HG02943 (cell line): ENCODE data around the gene DENND1A.
"Not testable (repeated sequence)": the region's sequence is repeated elsewhere in the genome, so short reads cannot be mapped to it uniquely, and the experiment has no call there.

Experiments
- ATAC-seq: cut with Tn5 transposase; IDR thresholded peaks from one replicate; pipeline ENCODE4 v1.9.1; 2021; ENCODE audit warnings: mild to moderate bottlenecking, low read depth, moderate library complexity; ENCODE audit not compliant: unreplicated experiment

DENND1A gene

DNA sequence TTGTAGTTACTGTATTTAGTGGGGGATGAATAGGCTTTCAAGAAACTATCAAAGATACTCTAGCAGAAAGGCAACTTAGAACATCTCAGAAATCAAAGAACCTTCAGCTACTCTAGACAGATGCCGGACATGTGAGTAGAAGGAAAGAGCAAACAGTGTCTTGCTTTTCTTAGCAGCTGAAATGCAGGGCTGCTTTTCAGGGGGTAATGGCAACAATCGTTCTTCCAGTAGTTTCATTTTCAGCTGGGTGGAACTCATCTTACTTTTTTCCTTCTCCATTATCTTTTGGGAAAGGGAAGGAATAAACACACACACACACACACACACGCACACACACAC, 292.4 kb downstream of the DENND1A start:
- ATAC-seq = no peak

DNA sequence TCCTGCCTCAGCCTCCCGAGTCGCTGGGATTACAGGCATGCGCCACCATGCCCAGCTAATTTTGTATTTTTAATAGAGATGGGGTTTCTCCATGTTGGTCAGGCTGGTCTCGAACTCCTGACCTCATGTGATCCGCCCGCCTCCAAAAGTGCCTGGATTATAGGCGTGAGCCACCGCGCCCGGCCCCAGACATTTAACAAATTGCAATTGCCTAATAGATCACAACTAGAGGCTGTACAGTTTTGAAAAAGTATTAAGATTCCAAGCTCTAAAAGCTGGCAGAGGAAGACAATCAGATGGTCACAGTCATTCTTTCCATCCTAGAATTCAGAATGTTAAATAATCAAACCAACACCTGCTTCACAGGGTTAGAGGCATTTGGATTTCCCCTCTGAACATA, 293.1 kb downstream of the DENND1A start:
- not testable (repeated sequence) for ATAC-seq

DNA sequence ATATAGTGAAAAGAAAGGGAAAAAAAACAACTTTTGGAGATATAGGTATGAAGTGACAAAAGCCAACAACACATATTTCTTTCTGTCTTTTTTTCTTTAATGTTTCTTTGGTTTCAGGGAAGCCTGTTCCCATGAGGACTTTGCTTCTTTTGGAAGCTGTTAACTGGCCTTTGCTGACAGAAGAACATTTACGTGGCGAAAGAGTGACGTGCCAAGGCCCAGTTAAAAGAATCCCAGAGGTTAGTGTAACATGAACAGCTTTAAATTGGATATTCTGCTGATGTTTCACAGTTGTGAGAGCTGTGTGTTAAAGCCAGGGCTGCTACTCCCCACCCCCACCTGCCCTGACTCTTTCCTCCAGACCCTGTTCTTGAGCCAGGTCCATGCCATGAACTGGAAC, 298.1 kb downstream of the DENND1A start:
- no peak for ATAC-seq

DNA sequence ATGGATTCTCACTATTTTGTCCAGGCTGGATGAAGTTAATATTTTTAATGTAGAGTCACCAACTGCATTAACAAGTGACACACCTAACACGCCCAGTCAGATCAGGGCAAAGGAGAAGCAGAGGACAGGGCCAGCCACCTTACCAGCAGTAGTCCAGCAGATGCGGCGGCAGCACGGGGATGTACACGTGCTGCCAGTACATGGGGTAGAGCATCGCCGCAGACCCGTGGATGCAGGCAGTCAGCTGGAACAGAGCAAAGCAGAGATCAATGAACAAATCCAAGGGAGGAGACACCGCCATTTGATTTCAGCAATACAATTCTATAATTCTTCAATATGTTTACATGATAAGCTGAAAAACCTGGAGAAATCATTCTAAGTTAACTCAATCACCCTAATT, 299.7 kb downstream of the DENND1A start:
- no peak for ATAC-seq

DNA sequence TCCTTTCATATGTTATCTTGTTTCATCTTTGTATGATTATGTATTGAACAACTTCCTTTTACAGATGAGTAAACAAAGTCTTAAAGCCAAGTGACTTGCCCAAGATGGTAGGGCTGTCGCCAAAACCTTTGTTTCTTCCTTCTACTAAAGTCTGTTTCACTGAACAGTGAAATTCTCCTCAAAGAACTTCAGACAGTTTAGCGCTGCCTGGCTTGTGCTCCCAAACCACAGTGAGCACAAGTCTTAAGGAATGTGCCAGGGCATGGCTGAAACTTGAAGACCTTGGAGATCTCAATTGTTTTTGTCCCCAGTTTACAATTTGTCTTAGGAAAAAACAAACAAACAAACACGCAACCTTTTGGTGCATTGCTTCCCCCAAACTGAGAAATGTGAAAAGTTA, 300.4 kb downstream of the DENND1A start:
- no peak for ATAC-seq

DNA sequence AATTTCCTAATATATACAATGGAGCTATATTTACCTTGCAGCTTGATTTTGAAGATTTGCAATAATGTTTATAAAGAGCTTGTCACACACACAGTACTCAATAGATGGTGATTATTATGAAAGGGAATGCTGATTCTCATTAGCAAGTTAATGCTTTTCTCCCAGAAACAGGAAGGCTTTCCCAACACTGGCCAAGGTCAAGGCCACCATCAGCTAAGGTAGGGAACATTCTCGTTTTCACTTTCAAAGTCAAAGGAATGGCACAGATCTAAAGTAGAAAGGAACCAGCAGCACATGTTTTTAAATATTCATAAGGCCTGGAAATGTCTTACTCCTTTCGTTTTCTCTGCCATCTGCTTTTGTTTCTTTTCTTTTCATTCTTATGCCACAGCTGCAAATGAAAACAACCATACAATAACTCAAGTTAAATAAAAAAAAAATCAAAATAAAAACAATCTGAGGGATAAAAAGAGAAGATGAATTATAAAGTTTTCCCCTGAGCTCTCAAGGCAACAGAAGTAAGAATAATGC, 307.1 kb downstream of the DENND1A start:
- no peak for ATAC-seq

DNA sequence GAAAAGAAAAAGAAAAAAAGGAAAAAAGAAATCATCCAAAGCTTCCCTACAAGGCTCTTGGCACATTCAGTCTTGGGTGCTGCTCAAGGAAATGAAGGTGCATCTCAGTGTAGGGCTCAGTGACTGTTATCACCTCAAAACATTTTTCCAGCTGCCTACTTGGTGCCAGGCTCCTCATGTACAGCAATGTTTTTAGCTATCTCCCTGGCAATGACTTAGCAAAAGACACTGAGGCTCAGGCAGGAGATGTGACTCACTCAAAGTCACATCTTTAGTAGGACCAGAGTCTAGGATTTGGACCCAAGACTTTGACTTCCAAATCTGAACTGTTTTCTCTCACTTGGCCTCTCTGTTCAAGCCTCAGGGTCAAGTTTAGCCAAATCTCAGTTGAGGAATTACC, 309.7 kb downstream of the DENND1A start:
- no peak for ATAC-seq

DNA sequence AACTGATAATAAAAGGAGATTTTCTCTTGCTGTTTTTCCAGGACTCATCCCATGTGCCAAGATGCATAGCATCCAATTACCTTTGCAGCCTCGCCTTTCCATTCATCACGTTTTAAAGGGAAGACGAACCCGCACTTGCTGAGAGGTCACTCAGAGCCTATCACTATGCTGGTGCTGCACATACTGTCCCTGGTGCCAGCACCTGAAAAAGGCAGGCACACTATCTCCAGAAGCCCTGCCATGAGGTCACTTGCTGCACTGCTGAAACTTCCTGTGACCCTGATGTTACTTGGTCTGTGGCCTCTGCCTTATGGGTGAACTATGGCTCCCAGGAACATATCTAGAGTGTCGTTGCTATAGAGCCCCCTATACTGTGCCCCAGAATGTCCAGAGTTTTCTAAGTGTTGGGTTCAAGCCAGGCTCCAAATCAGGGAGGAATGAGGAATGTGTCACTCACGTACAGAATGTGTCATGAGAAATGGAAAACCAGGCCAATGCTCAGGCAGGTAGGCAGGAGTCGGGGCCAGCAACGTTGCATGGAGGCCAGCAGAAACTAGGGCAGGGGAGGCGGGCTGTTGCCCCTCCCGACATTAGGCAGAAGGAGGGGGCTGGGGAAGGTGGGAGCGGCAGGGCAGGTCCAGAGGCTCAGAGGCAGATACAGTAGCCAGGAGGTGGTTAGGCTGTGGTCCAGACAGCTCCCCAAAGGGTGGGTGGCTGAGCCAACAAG, 311.8 kb downstream of the DENND1A start:
- ATAC-seq = no peak

DNA sequence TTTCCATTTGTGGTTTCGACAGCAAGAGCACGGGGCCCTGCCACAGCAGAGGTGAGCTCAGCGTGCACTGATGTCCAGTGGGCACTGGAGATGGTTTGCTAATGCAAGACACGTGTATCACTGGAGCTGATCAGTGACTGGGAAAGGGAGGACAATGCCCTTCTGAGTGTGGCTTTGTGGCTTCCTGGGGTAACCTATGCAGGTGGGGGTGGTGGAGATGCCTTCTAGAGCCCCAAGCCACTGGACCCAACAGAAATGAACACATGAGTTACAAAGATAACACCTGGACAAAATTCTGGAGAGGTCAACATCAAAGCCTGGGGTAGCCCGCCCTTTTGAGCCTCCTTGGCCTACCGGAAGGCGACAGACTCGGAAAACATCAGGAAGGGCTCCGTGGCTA, 312.6 kb downstream of the DENND1A start:
- no peak for ATAC-seq

DNA sequence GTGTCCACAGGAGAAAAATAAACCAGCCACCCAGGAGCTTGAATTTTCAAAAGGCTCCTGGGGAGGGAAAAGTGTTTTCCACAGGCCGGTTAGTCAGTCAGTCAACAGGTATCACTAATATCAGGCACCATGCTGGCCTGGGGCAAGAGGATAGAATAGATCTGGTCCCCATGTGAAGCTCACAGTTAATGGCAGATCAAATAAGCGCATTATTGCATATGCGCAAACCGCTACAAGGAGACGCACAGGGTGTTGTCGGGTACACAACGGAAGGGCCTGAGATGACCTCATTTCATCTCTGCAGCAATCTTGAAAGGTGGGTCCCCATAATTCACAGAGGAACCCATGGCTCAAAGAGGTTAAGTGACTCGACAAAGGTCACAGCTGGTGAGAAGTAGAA, 313.2 kb downstream of the DENND1A start:
- no peak for ATAC-seq

DNA sequence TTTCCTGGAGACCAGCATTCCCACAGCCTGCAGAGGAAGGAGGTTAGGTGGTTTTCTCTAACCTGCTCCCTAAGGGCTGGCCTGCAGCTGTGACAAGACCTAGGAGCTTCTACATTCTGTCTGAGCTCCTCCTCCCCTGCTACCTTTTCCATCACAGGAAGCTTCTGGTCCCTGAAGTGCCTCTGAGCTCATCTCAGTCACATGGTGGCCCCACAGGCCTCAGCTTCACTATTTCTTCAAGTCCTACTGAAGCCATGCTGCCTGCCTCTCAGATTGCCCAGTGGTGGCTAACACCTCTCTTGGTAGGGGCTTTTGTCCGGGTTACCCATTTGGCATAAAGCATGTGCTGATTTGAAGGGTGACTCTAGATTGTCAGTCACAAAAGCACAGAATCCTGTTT, 314.5 kb downstream of the DENND1A start:
- no peak for ATAC-seq

DNA sequence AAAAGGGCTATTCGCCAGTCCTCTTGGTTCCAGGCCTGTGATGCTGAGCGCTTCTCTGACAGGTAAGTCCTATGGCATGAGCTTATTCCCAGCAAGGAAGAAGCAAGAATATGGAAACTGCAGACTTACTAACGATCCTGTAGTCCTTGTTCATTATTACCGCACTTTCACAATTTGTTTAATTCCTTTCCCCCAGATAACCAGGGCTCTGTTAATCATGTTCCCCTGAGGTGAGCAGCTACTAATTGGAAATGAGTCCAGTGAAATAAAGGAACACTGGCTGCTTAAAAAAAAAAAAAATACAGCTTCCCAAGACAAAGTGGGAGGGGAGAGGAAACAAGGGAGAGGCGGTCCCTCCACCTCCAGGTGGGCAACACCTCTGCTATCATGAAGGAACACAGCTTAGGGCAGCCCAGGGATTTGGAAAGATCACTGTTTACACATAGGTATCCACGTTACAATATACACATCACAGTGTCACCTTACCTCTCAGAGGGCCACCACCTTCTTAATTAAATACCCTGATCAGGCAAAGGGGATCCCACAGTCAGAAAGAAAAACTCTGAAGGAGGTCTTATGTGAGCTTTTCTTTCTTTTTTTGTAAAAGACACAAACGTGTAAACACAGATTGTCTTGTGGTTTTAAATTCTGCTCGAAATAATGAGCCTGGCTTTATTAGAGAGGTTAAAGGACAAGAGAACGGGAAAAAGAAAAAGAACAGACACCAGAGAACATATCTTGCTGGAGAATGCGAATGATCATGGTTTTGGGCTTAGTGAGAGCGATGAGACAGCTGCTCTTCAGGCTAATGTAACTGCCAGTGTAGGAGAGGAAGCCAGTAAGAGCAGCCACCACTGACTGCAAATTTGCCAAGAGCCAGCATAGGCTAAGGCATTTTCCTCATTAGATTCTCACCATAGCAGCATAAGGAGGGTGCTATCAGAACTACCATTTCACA, 315.3 kb downstream of the DENND1A start:
- ATAC-seq = no peak

DNA sequence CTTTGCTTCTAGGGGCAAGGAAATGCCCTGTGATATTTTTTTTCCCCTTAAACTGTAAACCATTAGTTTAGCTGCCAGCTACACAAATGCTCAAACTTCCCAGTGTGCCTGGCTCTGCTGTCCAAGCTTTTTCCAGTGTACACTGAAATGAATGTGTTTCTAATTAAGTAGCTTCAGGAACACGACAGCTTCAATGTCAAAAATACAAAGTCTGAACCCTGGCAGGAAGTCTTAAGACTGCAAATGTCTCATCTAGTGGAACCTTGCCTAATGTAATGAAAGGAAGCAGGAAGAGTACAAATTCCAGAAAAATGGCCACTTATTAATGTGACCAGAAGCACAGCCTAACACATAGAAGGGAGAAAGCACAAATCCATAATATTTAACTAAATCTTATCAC, 318.7 kb downstream of the DENND1A start:
- ATAC-seq = no peak

DNA sequence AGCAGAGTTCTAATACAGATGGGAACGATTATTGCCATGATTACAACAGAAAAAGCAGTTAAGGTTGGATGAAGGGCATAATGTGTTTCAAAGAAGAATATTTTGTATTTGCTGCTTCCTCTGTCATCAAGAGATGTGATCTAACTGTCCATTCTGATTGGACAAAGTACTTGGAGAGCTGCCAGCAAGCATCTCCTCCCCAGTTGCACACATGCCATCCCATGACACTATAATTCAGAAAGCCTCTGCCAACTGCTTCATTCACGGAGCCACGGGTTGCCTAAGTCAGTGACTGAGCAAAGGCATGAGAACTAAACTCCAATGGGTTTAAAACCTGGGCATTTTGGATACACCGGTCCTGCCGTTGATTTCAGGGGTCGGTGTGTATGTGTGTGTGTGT, 320.1 kb downstream of the DENND1A start:
- no peak for ATAC-seq

DNA sequence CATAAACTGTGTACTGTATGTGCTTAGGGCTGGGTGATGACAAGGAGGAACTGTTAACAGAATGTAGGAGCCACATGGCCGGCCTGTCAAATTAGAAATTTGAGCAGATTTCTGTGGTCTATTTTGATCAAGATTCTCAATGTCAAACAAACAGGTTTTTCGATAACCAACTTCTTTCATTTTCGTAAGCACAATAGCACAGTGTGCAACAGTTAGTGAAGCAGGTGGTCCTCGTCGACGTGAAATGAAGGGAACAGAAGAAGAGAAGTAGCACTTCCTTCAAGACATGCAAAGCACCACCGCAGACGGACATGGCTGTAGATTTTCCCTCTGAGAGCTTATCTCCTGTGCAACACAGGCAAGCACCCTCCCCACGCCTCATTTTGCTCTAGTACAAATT, 321.8 kb downstream of the DENND1A start:
- ATAC-seq = peak; percentile 89

DNA sequence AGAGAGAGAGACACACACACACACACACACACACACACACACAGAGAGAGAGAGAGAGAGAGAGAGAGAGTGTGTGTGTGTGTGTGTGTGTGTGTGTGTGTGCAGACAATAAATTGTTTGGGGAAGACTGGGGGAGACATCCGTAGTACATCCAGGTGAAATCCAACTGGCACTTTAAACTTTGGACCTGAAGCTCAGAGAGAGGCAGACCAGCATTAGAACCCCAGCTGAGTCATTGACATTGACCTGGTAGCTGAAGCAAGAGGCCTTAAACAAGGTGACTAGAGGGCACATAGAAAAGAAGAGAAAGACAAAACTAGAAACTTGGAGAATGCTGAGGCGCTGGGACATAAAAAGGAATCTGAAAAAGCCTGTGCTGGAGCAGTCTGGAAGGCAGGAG, 322.4 kb downstream of the DENND1A start:
- ATAC-seq = no peak

DNA sequence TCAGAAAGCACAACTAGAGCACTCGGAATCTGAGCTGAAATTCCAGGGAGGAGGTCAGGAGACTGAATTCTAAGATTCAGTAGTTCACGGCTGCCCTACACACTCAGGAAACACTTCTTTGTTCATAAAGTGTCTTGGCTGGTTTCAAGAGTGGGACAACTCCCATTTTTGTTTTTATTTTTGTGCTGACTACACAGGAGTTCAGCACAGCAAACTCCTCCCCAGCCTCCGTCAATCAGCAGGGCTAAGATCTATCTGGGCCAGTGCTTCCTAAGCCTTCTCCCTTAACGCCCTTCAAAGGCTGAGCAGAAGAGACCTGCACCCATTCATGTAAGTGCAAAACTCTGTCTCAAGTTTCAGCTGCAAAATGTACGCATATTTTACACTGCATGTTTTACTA, 323.8 kb downstream of the DENND1A start:
- ATAC-seq = no peak

DNA sequence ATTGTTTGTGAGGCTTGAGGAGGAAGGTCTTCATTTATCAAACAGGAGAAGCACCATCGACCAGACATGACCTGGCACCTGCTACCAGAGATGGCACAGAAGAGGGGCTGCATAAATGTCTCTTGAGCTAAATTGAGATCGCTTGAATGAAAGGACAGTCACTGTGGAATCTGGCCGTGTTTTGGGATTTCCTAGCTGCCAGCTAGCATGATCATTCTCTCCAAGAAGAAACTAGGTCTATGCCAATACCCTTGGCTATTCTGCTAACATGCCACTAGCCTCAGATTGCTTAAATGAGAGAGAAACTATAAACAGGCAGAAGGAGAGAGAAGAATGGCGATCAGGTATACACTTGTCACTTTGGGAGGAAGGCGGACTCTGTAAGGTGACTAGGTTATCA, 324.6 kb downstream of the DENND1A start:
- ATAC-seq = no peak

DNA sequence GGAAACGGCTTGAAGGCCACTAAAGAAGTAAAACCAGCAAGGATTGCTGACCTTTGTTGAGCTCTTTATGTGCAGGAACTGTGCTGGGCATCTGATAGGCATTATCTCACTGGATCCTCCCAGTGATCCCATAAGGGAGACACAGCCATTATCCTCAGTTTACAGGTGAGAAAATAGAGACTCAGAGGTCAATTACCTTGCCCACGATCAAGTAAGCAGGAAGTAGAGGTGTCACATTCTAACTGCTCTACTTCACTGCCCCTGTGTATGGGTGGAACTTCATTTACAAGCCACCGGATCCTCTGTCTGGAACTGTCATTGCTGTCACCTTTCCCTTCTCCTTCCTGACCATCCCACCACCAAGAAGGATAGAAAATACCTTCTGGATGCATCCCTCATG, 325.1 kb downstream of the DENND1A start:
- no peak for ATAC-seq

DNA sequence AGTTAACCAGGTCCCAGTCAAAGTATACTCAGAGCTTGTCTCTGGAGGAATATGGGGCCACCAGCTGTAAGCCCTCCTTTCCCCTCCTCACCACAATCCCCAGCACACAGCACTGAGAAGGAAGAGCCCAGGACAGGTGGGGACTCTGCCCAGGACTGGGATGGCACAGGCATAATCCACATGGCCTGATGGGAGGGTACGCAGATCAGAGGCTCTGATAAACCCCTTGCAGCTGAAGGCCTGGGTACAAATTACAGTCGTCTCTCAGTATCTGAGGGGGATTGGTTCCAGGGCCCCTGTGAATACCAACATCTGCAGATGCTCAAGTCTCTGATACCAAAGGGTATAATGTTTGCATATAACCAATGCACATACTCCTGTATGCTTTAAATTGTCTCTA, 328.1 kb downstream of the DENND1A start:
- ATAC-seq = no peak

DNA sequence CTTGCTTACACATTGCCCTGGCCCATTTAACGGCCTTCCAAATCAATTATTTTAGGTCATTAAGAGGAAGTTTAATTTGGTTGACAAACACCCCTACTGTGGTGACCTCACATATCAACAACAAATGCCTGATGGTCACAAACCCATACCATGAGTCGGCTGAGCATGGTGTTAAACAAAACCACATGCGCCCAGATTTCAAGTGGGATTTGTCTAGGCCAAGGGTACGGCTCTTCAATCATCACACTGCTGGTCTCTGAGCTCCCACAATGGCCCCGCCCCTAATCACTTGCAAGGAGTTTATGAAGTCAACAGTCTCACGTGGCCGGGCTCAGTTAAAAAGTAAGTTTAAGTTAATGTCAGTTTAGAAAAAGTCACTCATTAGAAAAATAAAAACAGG, 330.1 kb downstream of the DENND1A start:
- no peak for ATAC-seq
